Vagina (tissue), 2 donors: ENCODE results near the gene SMARCA5. TPM values are rescaled to one million over a fixed set of nuclear protein-coding genes. Genes with fewer than 3 reads are reported as not detected.

Experiments
- DNase-seq, 2 donors: peaks; one replicate each; pipeline ENCODE4 v3.0.0-alpha.2; 2017; ENCODE audit errors: extremely low spot score in 2 of 2
- H3K27ac ChIP-seq: fragments of 200-600 bp; sonication (generic); one replicate; pipeline ENCODE4 v1.5.1; 2019
- H3K27me3 ChIP-seq: fragments of 200-600 bp; sonication (generic); one replicate; pipeline ENCODE4 v1.5.1; 2019
- H3K36me3 ChIP-seq, 2 donors: fragments of 200-600 bp; sonication (generic); one replicate each; pipeline ENCODE4 v1.5.1; 2017 to 2019
- H3K4me1 ChIP-seq: fragments of 200-600 bp; sonication (generic); one replicate; pipeline ENCODE4 v1.5.1; 2019
- H3K4me3 ChIP-seq, 2 donors: fragments of 200-600 bp; sonication (generic); 1 replicate in 1 of 2; 2 replicates in 1 of 2; pipeline ENCODE4 v1.5.1; 2016 to 2019
- H3K9me3 ChIP-seq: fragments of 200-600 bp; sonication (generic); one replicate; pipeline ENCODE4 v1.5.1; 2019
- POLR2A ChIP-seq, 2 donors: fragments of 450-650 bp; IDR thresholded peaks; one replicate each; pipeline ENCODE4 v1.6.1; 2017; ENCODE audit warnings: antibody characterized with exemption in 2 of 2, mild to moderate bottlenecking in 2 of 2, moderate library complexity in 2 of 2
- POLR2AphosphoS5 ChIP-seq, 2 donors: sonication (generic); formaldehyde crosslinking; IDR thresholded peaks; one replicate each; pipeline ENCODE4 v1.9.0; 2017; ENCODE audit warnings: antibody characterized with exemption in 2 of 2, mild to moderate bottlenecking in 2 of 2, low read depth in 1 of 2; ENCODE audit not compliant: insufficient read depth in 1 of 2
- intact Hi-C: fragments of 100-400 bp; cut with DNase I; formaldehyde crosslinking; loops from one replicate; pipeline ENCODE4 v1.15.1; 2023
- total RNA-seq: library from RNA; depleted of rRNA; stranded (reverse); fragments of >200 nt; gene quantifications from one replicate; pipeline ENCODE4 v1.2.3, GENCODE V29; 2016
- TF ChIP-seq, protein P1 (sequence below), 3 experiments: fragments of 450-650 bp in 2 of 3; fragments of 200-600 bp in 1 of 3; sonication (generic) in 1 of 3; IDR thresholded peaks; one replicate each; pipeline ENCODE4 v1.5.1; 2017 to 2019; ENCODE audit warnings: antibody characterized with exemption in 3 of 3, mild to moderate bottlenecking in 2 of 3, moderate library complexity in 2 of 3

SMARCA5 gene
- total RNA-seq, 1 donor from 2014 or later: 23.3 TPM

GRCh38 chr4:143554728-143555597, 41.5 kb downstream of the SMARCA5 start:
- Histone ChIP-seq H3K36me3 (peaks cover 3 to 30% of the 10 kb centered on the region in 2 donors), H3K27me3 (no peaks in the 10 kb centered on the region), H3K4me3 (no peak overlapping the region), H3K9me3 (no peaks in the 10 kb centered on the region), H3K27ac (no peak overlapping the region), H3K4me1 (peaks cover 6% of the 10 kb centered on the region)
- no peak for DNase-seq
- no peak for TF ChIP-seq POLR2AphosphoS5 (IDR thresholded peaks at IDR 0.05; ENCODE audit: insufficient read depth in 1 of 2, low read depth in 1 of 2)
- TF ChIP-seq POLR2A (IDR thresholded peaks at IDR 0.05): no peak
- TF ChIP-seq, protein P1, sequence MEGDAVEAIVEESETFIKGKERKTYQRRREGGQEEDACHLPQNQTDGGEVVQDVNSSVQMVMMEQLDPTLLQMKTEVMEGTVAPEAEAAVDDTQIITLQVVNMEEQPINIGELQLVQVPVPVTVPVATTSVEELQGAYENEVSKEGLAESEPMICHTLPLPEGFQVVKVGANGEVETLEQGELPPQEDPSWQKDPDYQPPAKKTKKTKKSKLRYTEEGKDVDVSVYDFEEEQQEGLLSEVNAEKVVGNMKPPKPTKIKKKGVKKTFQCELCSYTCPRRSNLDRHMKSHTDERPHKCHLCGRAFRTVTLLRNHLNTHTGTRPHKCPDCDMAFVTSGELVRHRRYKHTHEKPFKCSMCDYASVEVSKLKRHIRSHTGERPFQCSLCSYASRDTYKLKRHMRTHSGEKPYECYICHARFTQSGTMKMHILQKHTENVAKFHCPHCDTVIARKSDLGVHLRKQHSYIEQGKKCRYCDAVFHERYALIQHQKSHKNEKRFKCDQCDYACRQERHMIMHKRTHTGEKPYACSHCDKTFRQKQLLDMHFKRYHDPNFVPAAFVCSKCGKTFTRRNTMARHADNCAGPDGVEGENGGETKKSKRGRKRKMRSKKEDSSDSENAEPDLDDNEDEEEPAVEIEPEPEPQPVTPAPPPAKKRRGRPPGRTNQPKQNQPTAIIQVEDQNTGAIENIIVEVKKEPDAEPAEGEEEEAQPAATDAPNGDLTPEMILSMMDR (IDR thresholded peaks at IDR 0.05): no peak
- intact Hi-C loops: no loop called here

DNA sequence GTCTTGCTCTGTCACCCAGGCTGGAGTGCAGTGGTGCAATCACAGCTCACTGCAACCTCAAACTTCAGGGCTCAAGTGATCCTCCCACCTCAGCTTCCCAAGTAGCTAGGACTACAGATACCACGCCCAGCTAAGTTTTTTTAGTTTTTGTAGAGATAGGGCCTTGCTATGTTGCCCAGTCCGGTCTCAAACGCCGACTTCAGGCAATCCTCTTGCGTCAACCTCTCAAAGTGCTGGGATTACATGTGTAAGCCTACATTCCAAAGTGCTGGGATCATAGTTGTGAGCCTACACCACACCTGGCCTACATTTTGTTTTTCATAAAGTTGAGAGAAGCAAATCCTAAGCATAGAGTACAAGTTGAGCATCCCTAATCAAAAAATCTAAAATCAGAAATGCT, 42.2 kb downstream of the SMARCA5 start:
- intact Hi-C loops: no loop called here

GRCh38 chr4:143558286-143558685, 44.8 kb downstream of the SMARCA5 start:
- Histone ChIP-seq H3K4me3 (no peak overlapping the region), H3K9me3 (no peaks in the 10 kb centered on the region), H3K27ac (no peak overlapping the region), H3K27me3 (no peaks in the 10 kb centered on the region), H3K4me1 (peaks cover 6% of the 10 kb centered on the region), H3K36me3 (peaks cover 3 to 13% of the 10 kb centered on the region in 2 donors)
- TF ChIP-seq POLR2AphosphoS5 (IDR thresholded peaks at IDR 0.05; ENCODE audit: insufficient read depth in 1 of 2, low read depth in 1 of 2) (no peak), POLR2A (IDR thresholded peaks at IDR 0.05) (no peak)
- TF ChIP-seq, protein P1 (IDR thresholded peaks at IDR 0.05): no peak
- intact Hi-C loops: no loop called here
- DNase-seq: no peak

More for the DNA sequence above, 42.2 kb downstream of the SMARCA5 start:
- no peak overlapping the region for H3K27ac ChIP-seq
- H3K4me1 ChIP-seq: peaks cover 6% of the 10 kb centered on the region
- TF ChIP-seq POLR2AphosphoS5 (IDR thresholded peaks at IDR 0.05; ENCODE audit: insufficient read depth in 1 of 2, low read depth in 1 of 2) (no peak), POLR2A (IDR thresholded peaks at IDR 0.05) (no peak)
- TF ChIP-seq, protein P1 (IDR thresholded peaks at IDR 0.05): no peak
- H3K27me3 ChIP-seq: no peaks in the 10 kb centered on the region
- DNase-seq: no peak
- no peaks in the 10 kb centered on the region for H3K9me3 ChIP-seq
- H3K36me3 ChIP-seq: peaks cover 3 to 26% of the 10 kb centered on the region in 2 donors
- H3K4me3 ChIP-seq: no peak overlapping the region

- peak overlapping the region; percentile 4 for H3K27ac ChIP-seq
- TF ChIP-seq POLR2AphosphoS5 (IDR thresholded peaks at IDR 0.05; ENCODE audit: insufficient read depth in 1 of 2, low read depth in 1 of 2): peak in 1 of 2 donors; percentile 51
- TF ChIP-seq, protein P1 (IDR thresholded peaks at IDR 0.05): peak in 2 of 3 experiments; percentile 7 to 46
- no peak for TF ChIP-seq POLR2A (IDR thresholded peaks at IDR 0.05)
- no peak for DNase-seq
- peaks cover 0 to 7% of the 10 kb centered on the region in 2 donors for H3K36me3 ChIP-seq
- H3K27me3 ChIP-seq: no peaks in the 10 kb centered on the region
- peaks cover 6% of the 10 kb centered on the region for H3K4me1 ChIP-seq
- H3K4me3 ChIP-seq: peak overlapping the region; percentile 48 to 61
- no peaks in the 10 kb centered on the region for H3K9me3 ChIP-seq
- intact Hi-C loops: no loop called here
These were observed 45.6 kb downstream of the SMARCA5 start for GRCh38 chr4:143558823-143559756.
